H1 (cell line): ENCODE measurements around the gene ZNF524. TPM values are rescaled to one million over a fixed set of nuclear protein-coding genes. Genes with fewer than 3 reads are reported as not detected.

ENCODE experiments used
- CBX5 ChIP-seq: fragments of 300-800, 300-1000 bp; sonication (generic); IDR thresholded peaks from 2 replicates; pipeline ENCODE4 v1.7.1; 2016; ENCODE audit warnings: antibody characterized with exemption, low read length, low read depth
- CHD1 ChIP-seq: IDR thresholded peaks from 2 replicates; pipeline ENCODE4 v1.6.1; 2012; ENCODE audit warnings: low read depth, low read length, improper control_type of control experiment
- CHD7 ChIP-seq: fragments of 300-600 bp; sonication (generic); IDR thresholded peaks from 2 replicates; pipeline ENCODE4 v1.7.1; 2012; ENCODE audit warnings: low read length, moderate library complexity, mild to moderate bottlenecking, inconsistent platforms; ENCODE audit not compliant: insufficient replicate concordance
- KDM4A ChIP-seq: IDR thresholded peaks from one replicate; pipeline ENCODE4 v1.7.1; 2012; ENCODE audit warnings: low read depth, mild to moderate bottlenecking, moderate library complexity, low read length, inconsistent platforms; ENCODE audit not compliant: severe bottlenecking
- polyA plus RNA-seq, 7 experiments: library from polyadenylated mRNA; depleted of rRNA in 3 of 7; stranded (reverse) in 5 of 7; unstranded in 2 of 7; fragments of >200 nt in 5 of 7; fragments of 200-250 nt in 2 of 7; gene quantifications; 1 replicate in 5 of 7; 2 replicates in 1 of 7; 4 replicates in 1 of 7; pipeline versions ENCODE4 v1.2.1 to v1.2.3, GENCODE V29; 2011 to 2013; ENCODE audit warnings: missing spikeins in 2 of 7, mixed read lengths in 2 of 7
- total RNA-seq: library from RNA; stranded (reverse); fragmentation: NEBNext Ultra II Directional; extraction: Animal tissue kit (Norgen Biotek cat#: 25700); gene quantifications from 2 replicates; pipeline ENCODE4 v1.2.1, GENCODE V29; 2021

The ZNF524 gene
- total and polyA plus RNA-seq, 2 of the 8 experiments (the other 6 are each of a cell fraction or from before 2014, with no cell fraction given), result 4.4 to 4.7 TPM

GRCh38 chr19:55580628-55581144 lies 19.4 kb upstream of the ZNF524 start, which contains the start of gene ZNF579 (continued):
- TF ChIP-seq CHD1, result no peak
- TF ChIP-seq CBX5, result no peak
- peak; percentile 39 for TF ChIP-seq KDM4A
- TF ChIP-seq CHD7, result no peak
- TF ChIP-seq, all 59 proteins: peak for 11
